ENCODE results near the gene COA1.

COA1 gene

DNA sequence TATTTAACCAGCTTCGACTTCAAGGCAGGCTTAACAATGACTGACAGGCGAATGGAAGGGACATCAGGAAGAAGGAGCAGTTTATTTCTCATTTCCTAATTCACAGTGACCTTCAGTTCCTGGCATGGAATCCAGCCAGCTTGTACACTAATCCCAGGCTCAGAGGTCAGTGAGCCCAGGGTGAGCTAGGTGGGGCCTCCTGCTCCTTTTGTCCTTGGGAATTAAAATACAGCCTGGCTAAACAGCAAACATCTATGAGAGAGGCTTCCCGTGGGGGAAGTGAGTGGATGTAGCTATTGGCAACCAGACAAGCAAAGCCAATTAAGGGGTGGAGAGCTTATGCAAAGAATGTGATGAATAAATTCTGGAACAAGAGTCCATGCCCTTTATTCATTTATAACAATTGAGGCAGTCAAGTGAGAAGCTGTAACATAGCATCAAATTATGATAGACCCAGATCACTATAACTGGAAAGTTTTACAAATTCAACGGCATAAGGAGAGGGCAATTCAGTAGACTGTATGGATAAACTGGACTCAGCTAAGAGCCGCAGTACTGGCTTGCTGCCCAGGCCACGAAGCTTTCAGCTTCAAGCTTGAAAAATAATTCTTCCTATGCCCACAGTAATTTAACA is 89.3 kb downstream of the COA1 start:
- TF ChIP-seq, protein P1, sequence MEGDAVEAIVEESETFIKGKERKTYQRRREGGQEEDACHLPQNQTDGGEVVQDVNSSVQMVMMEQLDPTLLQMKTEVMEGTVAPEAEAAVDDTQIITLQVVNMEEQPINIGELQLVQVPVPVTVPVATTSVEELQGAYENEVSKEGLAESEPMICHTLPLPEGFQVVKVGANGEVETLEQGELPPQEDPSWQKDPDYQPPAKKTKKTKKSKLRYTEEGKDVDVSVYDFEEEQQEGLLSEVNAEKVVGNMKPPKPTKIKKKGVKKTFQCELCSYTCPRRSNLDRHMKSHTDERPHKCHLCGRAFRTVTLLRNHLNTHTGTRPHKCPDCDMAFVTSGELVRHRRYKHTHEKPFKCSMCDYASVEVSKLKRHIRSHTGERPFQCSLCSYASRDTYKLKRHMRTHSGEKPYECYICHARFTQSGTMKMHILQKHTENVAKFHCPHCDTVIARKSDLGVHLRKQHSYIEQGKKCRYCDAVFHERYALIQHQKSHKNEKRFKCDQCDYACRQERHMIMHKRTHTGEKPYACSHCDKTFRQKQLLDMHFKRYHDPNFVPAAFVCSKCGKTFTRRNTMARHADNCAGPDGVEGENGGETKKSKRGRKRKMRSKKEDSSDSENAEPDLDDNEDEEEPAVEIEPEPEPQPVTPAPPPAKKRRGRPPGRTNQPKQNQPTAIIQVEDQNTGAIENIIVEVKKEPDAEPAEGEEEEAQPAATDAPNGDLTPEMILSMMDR (IDR thresholded peaks at IDR 0.05; ENCODE audit: low read depth, low read length), result no peak
- TF ChIP-seq EZH2phosphoT487 (IDR thresholded peaks at IDR 0.05; ENCODE audit: low read depth), result no peak
- Histone ChIP-seq H3K9me3 (ENCODE audit: insufficient read depth, low read length) (no peaks in the 10 kb centered on the region), H3K79me2 (ENCODE audit: low read length) (no peaks in the 10 kb centered on the region), H3K27me3 (ENCODE audit: low read depth, low read length) (no peaks in the 10 kb centered on the region), H3K27ac (ENCODE audit: low read length) (no peak overlapping the region), H3K4me1 (ENCODE audit: low read length) (no peaks in the 10 kb centered on the region), H2AFZ (ENCODE audit: low read depth, low read length) (no peak overlapping the region), H3K36me3 (replicated peaks; ENCODE audit: low read depth, low read length) (peaks cover 54% of the 10 kb centered on the region), H3K4me2 (ENCODE audit: low read length) (no peak overlapping the region), H3K4me3 (ENCODE audit: low read length) (no peak overlapping the region), H4K20me1 (ENCODE audit: insufficient read depth, low read length) (peaks cover 8% of the 10 kb centered on the region; the same call in 1 of the 2 replicates), H3K9ac (ENCODE audit: low read length) (no peak overlapping the region)

DNA sequence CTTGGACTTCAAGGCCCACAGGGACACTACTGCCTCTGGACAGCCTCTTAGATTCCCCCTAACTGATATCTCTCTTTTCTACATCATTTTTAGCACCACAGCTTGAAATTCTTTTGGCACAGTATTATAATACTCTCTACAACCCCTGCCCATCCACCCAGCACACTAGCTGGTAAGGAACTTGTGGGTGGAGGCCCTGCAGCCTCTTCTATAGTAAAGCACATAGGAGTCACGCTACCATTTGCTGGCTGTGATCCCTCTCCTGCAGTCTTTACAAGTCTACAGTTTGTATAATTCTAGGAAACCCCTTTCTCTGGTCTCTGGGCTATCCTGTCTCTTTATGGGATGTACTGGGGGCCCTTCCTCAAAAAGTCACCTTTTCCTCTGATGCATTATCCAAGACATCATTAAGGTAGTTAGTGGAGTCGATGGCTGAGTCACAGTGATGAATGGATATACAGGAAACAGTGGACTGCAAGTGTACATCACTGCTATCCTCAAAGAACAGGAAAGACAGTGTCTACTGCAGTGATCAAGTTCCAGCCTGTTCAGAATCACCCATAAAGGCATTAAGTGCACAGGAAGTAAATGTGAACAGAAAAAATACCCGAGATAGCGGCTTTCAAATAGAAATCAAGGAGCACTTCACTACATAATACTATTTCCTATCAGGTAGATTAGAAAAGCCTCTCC is 92.1 kb downstream of the COA1 start:
- no peak overlapping the region for H3K4me2 ChIP-seq (ENCODE audit: low read length)
- H3K9me3 ChIP-seq (ENCODE audit: insufficient read depth, low read length), result no peaks in the 10 kb centered on the region
- no peaks in the 10 kb centered on the region for H3K4me1 ChIP-seq (ENCODE audit: low read length)
- H3K4me3 ChIP-seq (ENCODE audit: low read length), result no peak overlapping the region
- H3K36me3 ChIP-seq (replicated peaks; ENCODE audit: low read depth, low read length), result peaks cover 66% of the 10 kb centered on the region
- H4K20me1 ChIP-seq (ENCODE audit: insufficient read depth, low read length), result 0 out of 2 replicates have a peak, but pooled peaks cover 4% of the 10 kb centered on the region
- no peak overlapping the region for H3K27ac ChIP-seq (ENCODE audit: low read length)
- H3K79me2 ChIP-seq (ENCODE audit: low read length), result no peaks in the 10 kb centered on the region
- no peak overlapping the region for H3K9ac ChIP-seq (ENCODE audit: low read length)
- no peaks in the 10 kb centered on the region for H3K27me3 ChIP-seq (ENCODE audit: low read depth, low read length)
- no peak overlapping the region for H2AFZ ChIP-seq (ENCODE audit: low read depth, low read length)
- TF ChIP-seq, protein P1 (IDR thresholded peaks at IDR 0.05; ENCODE audit: low read depth, low read length), result no peak
- no peak for TF ChIP-seq EZH2phosphoT487 (IDR thresholded peaks at IDR 0.05; ENCODE audit: low read depth)

DNA sequence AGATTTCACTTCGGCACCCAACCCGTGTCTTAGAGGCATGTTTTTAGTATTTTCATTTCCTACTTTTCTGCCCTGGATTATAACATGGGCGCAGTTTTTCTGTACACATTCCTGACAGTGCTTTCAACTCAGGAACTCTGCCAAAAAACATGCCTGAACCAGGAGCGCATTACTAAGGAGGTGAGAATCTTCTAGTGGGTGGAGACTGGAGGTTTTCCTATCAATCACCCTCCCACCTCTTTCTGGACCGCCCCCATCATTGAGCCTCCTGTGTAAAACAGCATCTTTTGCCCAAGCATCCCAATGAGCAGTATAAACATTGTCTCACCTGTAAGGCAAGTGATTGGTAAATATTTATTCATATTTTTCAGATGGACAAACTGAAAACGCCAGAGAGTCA is 93.2 kb downstream of the COA1 start:
- H3K9me3 ChIP-seq (ENCODE audit: insufficient read depth, low read length), result no peaks in the 10 kb centered on the region
- H3K4me3 ChIP-seq (ENCODE audit: low read length), result no peak overlapping the region
- H3K27ac ChIP-seq (ENCODE audit: low read length), result no peak overlapping the region
- no peaks in the 10 kb centered on the region for H3K4me1 ChIP-seq (ENCODE audit: low read length)
- no peak overlapping the region for H3K4me2 ChIP-seq (ENCODE audit: low read length)
- H4K20me1 ChIP-seq (ENCODE audit: insufficient read depth, low read length), result 0 out of 2 replicates have a peak, but pooled peaks cover 4% of the 10 kb centered on the region
- no peaks in the 10 kb centered on the region for H3K79me2 ChIP-seq (ENCODE audit: low read length)
- no peak for TF ChIP-seq EZH2phosphoT487 (IDR thresholded peaks at IDR 0.05; ENCODE audit: low read depth)
- TF ChIP-seq, protein P1 (IDR thresholded peaks at IDR 0.05; ENCODE audit: low read depth, low read length), result no peak
- H3K36me3 ChIP-seq (replicated peaks; ENCODE audit: low read depth, low read length), result peaks cover 70% of the 10 kb centered on the region
- H2AFZ ChIP-seq (ENCODE audit: low read depth, low read length), result no peak overlapping the region
- no peak overlapping the region for H3K9ac ChIP-seq (ENCODE audit: low read length)
- no peaks in the 10 kb centered on the region for H3K27me3 ChIP-seq (ENCODE audit: low read depth, low read length)

DNA sequence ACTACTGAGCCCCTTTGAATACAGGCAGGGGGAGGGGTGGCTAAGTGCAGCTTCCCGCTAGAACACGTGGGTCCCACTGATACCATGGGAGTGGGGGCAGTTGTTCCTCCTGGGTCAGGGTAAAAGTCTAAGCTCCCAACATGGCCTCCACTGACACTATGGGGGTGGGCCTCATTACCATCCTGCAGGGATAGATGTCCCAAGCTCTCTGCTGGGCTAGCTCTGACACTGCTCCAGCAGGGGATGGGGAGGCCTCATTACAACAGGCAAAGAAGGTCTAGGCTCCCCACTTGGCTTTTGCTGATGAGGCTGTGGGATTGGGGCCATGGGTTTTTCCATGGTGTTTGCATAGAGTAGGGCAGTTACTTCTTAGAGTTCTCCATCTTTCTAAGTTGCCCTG is 94.9 kb downstream of the COA1 start:
- Histone ChIP-seq H3K27ac (ENCODE audit: low read length) (no peak overlapping the region), H4K20me1 (ENCODE audit: insufficient read depth, low read length) (no peaks in the 10 kb centered on the region), H2AFZ (ENCODE audit: low read depth, low read length) (no peak overlapping the region), H3K9me3 (ENCODE audit: insufficient read depth, low read length) (no peaks in the 10 kb centered on the region), H3K4me3 (ENCODE audit: low read length) (no peak overlapping the region), H3K4me1 (ENCODE audit: low read length) (no peaks in the 10 kb centered on the region), H3K36me3 (replicated peaks; ENCODE audit: low read depth, low read length) (peaks cover 61% of the 10 kb centered on the region), H3K27me3 (ENCODE audit: low read depth, low read length) (no peaks in the 10 kb centered on the region), H3K79me2 (ENCODE audit: low read length) (no peaks in the 10 kb centered on the region), H3K4me2 (ENCODE audit: low read length) (no peak overlapping the region), H3K9ac (ENCODE audit: low read length) (no peak overlapping the region)
- no peak for TF ChIP-seq EZH2phosphoT487 (IDR thresholded peaks at IDR 0.05; ENCODE audit: low read depth)
- TF ChIP-seq, protein P1 (IDR thresholded peaks at IDR 0.05; ENCODE audit: low read depth, low read length), result no peak
